ENCODE results near the gene JADE1.
A peak's percentile ranks its signal among the peaks of the same experiment; 100 is the strongest.

Gene JADE1

GRCh38 chr4:128809477-128810330 lies at the start of gene JADE1:
JADE1 (plus strand) TSS chr4:128809700; CDS start chr4:128831759, 22,059 bp downstream.
- TF ChIP-seq, protein P1, sequence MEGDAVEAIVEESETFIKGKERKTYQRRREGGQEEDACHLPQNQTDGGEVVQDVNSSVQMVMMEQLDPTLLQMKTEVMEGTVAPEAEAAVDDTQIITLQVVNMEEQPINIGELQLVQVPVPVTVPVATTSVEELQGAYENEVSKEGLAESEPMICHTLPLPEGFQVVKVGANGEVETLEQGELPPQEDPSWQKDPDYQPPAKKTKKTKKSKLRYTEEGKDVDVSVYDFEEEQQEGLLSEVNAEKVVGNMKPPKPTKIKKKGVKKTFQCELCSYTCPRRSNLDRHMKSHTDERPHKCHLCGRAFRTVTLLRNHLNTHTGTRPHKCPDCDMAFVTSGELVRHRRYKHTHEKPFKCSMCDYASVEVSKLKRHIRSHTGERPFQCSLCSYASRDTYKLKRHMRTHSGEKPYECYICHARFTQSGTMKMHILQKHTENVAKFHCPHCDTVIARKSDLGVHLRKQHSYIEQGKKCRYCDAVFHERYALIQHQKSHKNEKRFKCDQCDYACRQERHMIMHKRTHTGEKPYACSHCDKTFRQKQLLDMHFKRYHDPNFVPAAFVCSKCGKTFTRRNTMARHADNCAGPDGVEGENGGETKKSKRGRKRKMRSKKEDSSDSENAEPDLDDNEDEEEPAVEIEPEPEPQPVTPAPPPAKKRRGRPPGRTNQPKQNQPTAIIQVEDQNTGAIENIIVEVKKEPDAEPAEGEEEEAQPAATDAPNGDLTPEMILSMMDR (IDR thresholded peaks at IDR 0.05; ENCODE audit: low read depth, low read length, missing control alignments): peak; percentile 56
- H3K4me3 ChIP-seq (replicated peaks; ENCODE audit: low read depth, low read length): peak within 1 kb of the TSS; percentile 81
- peak; percentile 91 for DNase-seq (ENCODE audit: extremely low read depth, low read depth)

- DNase-seq (ENCODE audit: extremely low read depth, low read depth): no peak
- no peak overlapping the region for H3K4me3 ChIP-seq (replicated peaks; ENCODE audit: low read depth, low read length)
- TF ChIP-seq, protein P1 (IDR thresholded peaks at IDR 0.05; ENCODE audit: low read depth, low read length, missing control alignments): no peak
These were observed 42.7 kb upstream of the JADE1 start for GRCh38 chr4:128766781-128767180.

DNA sequence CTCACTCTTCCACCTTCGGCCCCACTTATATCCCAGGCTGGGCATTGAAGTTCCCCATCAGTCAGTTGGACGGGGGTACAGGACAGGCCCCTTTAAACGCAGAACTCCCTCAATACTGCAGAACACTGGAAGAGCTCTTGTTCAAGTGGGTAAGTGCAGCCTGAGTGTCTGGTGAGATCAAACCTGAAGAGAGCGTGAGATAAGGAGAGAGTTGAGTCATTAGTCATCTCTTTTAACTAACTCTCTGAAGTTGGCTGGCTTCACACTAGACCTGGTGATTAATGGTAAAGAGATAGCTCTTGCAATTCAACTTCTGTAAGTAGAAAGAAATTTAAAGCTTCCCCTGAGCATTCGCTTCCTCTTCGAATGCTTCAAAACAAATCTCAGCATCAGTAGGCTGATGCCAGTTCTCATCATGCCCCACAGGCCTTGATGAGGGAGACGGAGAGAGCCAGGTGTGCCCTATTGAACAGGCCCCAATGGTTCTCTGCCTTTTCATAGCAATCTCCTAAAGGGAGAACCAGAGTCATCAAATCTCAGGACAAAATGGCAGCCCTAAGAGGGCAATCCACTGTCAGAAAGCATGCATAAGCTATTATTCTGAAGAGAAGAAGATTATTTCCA lies 41.0 kb upstream of the JADE1 start:
- no peak overlapping the region for H3K4me3 ChIP-seq (replicated peaks; ENCODE audit: low read depth, low read length)
- no peak for DNase-seq (ENCODE audit: extremely low read depth, low read depth)
- TF ChIP-seq, protein P1 (IDR thresholded peaks at IDR 0.05; ENCODE audit: low read depth, low read length, missing control alignments): no peak

DNA sequence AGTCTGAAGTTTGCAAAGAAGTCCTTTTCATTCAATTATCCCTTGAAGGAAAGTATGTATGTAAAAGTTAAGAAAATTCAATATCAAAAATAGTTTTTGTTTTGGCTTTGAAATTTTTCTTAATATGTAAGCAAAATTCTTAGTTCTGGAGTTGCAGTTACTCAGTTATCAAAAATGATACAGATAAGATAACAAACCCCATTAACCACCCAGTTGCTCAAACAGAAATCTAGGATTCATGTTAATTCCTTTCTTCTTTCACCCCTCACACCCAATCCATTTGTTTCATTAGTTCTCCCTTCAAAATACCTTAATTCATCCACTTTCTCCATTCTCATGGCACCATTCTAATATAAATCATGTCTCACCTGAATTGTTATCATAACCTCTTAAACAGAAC lies 40.5 kb upstream of the JADE1 start:
- TF ChIP-seq, protein P1 (IDR thresholded peaks at IDR 0.05; ENCODE audit: low read depth, low read length, missing control alignments): no peak
- DNase-seq (ENCODE audit: extremely low read depth, low read depth): no peak

DNA sequence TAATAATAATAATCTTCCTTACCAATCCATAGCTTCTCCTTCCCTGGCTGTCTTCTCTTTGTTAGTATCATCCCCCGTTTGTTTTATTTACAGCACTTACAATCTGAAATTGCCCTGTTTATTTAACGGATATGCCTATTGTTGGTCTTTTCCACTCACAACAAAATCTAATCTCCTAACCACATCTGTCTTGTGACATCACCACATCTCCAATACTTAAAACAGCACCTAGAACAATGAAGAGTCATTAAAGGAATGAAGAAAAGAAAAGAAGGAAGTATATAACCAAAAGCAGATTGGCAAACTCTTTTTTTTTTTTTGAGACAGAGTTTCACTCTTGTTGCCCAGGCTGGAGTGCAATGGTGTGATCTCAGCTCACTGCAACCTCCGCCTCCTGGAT lies 38.7 kb upstream of the JADE1 start:
- TF ChIP-seq, protein P1 (IDR thresholded peaks at IDR 0.05; ENCODE audit: low read depth, low read length, missing control alignments): no peak
- no peak for DNase-seq (ENCODE audit: extremely low read depth, low read depth)
- H3K4me3 ChIP-seq (replicated peaks; ENCODE audit: low read depth, low read length): no peak overlapping the region

More for the DNA sequence above, 40.5 kb upstream of the JADE1 start:
- no peak overlapping the region for H3K4me3 ChIP-seq (replicated peaks; ENCODE audit: low read depth, low read length)

GRCh38 chr4:128775477-128775876 lies 34.0 kb upstream of the JADE1 start:
- H3K4me3 ChIP-seq (replicated peaks; ENCODE audit: low read depth, low read length): no peak overlapping the region
- no peak for DNase-seq (ENCODE audit: extremely low read depth, low read depth)

More at GRCh38 chr4:128775477-128775876, 34.0 kb upstream of the JADE1 start:
- TF ChIP-seq, protein P1 (IDR thresholded peaks at IDR 0.05; ENCODE audit: low read depth, low read length, missing control alignments): no peak
